Uterine smooth muscle cell (primary cell): ENCODE measurements around the gene ANKRD63. TPM values are rescaled to one million over a fixed set of nuclear protein-coding genes. Genes with fewer than 3 reads are reported as not detected.

Source experiments
- total RNA-seq: library from RNA; depleted of rRNA; stranded (reverse); fragments of >200 nt; gene quantifications from 2 replicates; pipeline ENCODE4 v1.2.3, GENCODE V29; 2014

ANKRD63 gene
- not detected in 2 replicates for total RNA-seq

GRCh38 chr15:40282869-40283614, at the start of gene ANKRD63:
TSS of gene ANKRD63 (minus strand) at chr15:40283064. CDS start at chr15:40282586, 478 bp downstream.

DNA sequence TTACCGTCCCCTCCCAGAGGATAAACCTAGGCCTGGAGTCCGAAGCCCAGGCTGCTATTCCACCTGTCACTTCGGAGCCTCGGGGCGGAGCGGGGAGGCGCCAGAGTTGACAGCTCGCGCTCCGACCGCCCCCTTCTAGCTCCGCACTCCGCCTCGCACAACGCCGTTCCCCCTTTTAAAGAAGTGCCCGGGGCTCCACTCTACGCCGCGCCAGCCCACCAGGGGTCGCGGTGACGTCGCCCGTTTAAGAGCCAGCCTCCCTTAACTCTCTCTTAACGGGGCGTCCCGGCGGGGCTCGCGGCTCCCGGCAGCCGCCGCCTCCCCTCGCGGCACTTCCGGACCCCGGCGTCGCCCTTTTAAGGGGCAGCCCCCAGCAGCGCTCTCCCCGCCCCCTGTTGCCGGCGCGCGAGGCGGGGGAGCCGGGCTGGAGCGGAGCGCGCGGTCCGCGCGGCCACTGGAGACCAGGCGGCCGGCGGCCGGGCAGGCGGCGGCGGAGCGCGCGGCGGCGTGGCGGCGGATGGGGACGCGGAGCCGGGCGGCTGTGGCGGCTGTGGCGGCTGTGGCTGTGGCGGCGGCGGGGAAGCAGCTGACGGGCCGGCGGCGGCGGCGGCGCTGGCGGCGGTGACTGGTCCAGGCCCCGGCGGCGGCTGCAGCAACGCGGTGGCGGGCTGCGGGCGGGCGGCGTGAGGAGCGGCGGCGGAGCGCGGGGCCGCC, 40.5 kb upstream of the ANKRD63 start, which contains the start of gene INAFM2:
Gene INAFM2 (plus strand): TSS at position 454 of the 714 bp plus-strand sequence. CDS start 364 bp downstream, outside the sequence.

DNA sequence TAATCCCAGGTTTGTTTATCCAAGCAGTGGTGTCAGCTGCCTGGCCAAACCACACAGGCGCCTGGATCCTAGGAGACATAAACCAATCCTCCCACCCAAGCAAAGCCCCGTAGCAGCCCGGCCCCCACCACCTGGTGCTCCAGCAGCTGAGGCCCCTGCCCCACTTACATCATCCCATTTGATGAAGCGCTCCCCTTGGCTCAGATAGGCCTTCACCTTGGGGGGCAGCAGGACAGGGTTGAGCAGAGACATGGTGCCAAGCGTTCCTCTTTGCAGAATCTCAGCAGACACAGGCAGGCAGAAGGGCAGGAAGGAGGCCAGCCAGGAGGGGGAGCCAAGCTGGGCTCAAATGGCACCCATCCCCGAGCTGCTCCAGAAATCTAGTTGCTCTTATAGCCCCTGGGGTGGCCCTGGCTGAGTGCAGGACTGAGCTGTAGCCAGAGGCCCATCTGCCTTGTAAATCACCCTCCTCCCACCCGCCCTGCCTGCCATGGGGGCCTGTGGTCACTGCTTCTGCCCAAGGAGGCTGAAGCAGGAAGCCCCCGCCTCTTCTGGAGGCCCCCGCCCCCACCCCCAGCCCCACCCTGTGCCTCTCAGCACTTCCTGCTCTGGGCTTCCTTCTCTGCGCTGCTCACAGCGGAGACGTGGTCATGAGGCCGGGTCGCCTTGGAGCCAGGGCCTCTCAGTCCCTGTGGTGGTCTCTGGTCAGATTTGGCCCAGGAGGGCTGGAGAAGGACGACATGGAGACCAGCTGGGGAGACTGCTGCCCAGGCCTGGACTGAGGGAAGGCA, 24.8 kb upstream of the ANKRD63 start, which contains the start of gene PLCB2:
Gene PLCB2 (minus strand): TSS at position 515 of the 791 bp plus-strand sequence. CDS start 263 bp downstream, at position 252.

DNA sequence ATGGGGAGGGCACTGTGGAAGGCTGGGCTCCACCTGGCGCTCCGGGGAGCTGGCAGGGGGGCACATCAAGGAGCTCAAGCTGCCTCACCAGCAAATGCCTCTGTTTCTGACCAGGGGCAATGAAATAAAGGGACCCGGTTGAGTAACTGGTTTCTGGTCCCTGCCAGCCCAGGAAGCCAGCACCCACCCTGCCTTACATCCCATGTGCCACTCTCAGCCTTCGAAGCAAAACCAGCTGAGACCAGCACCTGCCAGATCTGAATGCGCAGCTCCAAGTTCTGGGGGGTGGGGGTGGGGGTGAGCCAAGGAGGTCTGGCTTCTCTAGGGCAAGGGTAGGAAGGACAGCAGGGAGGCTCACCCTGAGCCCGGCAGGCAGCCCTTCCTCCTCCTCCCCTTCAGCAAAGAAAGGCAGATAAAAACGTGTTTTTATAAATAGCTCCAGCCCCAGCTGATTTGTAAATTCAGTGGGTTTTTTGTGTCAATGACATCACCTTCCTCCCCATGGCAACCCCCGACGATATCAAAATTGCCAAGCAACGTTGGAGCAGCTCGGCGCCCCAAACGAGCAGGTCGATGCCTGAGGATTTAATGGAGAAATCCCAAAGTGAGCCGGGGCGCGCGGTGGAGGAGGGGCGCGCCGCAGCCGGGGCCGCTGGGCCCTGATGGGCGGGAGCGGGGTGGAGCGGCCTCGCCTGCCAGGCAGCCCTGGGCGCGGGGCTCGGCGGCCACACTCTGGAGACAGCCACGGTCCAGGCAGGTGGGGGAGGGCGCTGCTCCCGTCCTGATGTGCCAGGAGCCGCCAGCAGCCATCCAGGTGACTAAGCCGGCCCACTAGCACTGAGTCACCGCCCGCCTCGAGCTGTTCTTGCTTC, 44.1 kb downstream of the ANKRD63 start, which contains the start of gene PAK6:
Gene PAK6 (plus strand): TSS at position 532 of the 872 bp plus-strand sequence. CDS start 25,723 bp downstream, outside the sequence.

Other genes with a start within 250 kb of the ANKRD63 start
- 164 and 184 TPM in 2 replicates for gene SRP14, start 243.9 kb downstream of the ANKRD63 start, total RNA-seq
- 2.4 and 3.1 TPM in 2 replicates for gene BMF, start 174.2 kb downstream of the ANKRD63 start, total RNA-seq
- gene BUB1B, start 122.0 kb downstream of the ANKRD63 start, total RNA-seq = 16.2 and 64.9 TPM in 2 replicates
- under 0.01 TPM in 2 replicates for gene PAK6, start 44.0 kb downstream of the ANKRD63 start, total RNA-seq
- gene PLCB2, start 24.9 kb upstream of the ANKRD63 start, total RNA-seq = 0.12 and 0.66 TPM in 2 replicates
- gene INAFM2, start 40.6 kb upstream of the ANKRD63 start, total RNA-seq = 8.7 and 10.1 TPM in 2 replicates
- 32.9 and 46.2 TPM in 2 replicates for gene CCDC9B, start 57.9 kb upstream of the ANKRD63 start, total RNA-seq
- gene PHGR1, start 68.0 kb upstream of the ANKRD63 start, total RNA-seq = not detected in 2 replicates
- gene DISP2, start 75.2 kb upstream of the ANKRD63 start, total RNA-seq = under 0.01 and 0.12 TPM in 2 replicates
- 45.1 and 118 TPM in 2 replicates for gene KNSTRN, start 99.7 kb upstream of the ANKRD63 start, total RNA-seq
- 46.3 and 60.2 TPM in 2 replicates for gene IVD, start 122.7 kb upstream of the ANKRD63 start, total RNA-seq
- gene BAHD1, start 157.9 kb upstream of the ANKRD63 start, total RNA-seq = 7.3 and 8.5 TPM in 2 replicates
- 8.5 and 11.0 TPM in 2 replicates for gene CHST14, start 187.9 kb upstream of the ANKRD63 start, total RNA-seq